Kidney epithelial cell (primary cell): ENCODE results near the gene AIF1L. TPM values are rescaled to one million over a fixed set of nuclear protein-coding genes. Genes with fewer than 3 reads are reported as not detected.

ENCODE experiments used
- DNase-seq: peaks from one replicate; pipeline ENCODE4 v3.0.0-alpha.2; 2010; ENCODE audit warnings: low read depth
- H3K27me3 ChIP-seq: 2 replicates; pipeline ENCODE4 v1.6.0; 2011; ENCODE audit warnings: low read length; ENCODE audit not compliant: control insufficient read depth, insufficient read depth
- H3K36me3 ChIP-seq: 2 replicates; pipeline ENCODE4 v1.5.1; 2011; ENCODE audit warnings: low read length; ENCODE audit not compliant: control insufficient read depth, insufficient read depth
- H3K4me3 ChIP-seq: 2 replicates; pipeline ENCODE4 v1.5.1; 2011; ENCODE audit warnings: low read depth, mild to moderate bottlenecking, control low read depth, low read length
- total RNA-seq: library from RNA; depleted of rRNA; stranded (reverse); fragments of >200 nt; gene quantifications from 2 replicates; pipeline ENCODE4 v1.2.3, GENCODE V29; 2015
- TF ChIP-seq, protein P1 (sequence below): IDR thresholded peaks from 2 replicates; pipeline ENCODE4 v1.5.1; 2011; ENCODE audit warnings: mild to moderate bottlenecking, moderate library complexity, low read length, control low read depth, inconsistent platforms; ENCODE audit not compliant: insufficient read depth, poor library complexity, severe bottlenecking

AIF1L gene
- total RNA-seq, 1 donor from 2014 or later: 58.4 TPM

DNA sequence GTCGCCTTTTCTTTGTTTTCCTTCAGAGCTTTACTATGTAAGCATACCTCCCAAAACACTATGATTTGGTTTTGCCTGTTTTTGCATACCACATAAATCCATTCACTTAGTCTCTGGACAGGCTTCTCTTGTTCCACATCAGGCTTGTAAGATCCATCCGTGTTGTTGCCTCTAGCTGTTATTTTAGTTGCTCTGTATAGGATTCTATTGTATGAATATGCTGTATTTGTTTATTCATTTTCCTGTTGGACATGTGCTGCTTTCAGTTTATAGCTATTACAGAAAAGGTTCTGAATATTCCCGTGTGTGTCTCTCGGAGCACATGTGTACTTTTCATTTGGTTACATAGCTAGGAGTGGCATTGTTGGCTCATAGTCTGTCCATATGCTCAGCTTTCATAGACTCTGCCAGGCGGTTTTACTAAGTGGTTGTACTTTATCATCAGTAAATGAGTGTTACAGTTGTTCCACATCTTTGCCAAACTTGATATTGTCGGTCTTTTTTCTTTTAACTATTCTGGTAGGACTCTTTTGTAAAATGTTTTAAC is 70.9 kb downstream of the AIF1L start:
- Histone ChIP-seq H3K36me3 (no peaks in the 10 kb centered on the region), H3K27me3 (no peaks in the 10 kb centered on the region), H3K4me3 (no peak overlapping the region)
- TF ChIP-seq, protein P1, sequence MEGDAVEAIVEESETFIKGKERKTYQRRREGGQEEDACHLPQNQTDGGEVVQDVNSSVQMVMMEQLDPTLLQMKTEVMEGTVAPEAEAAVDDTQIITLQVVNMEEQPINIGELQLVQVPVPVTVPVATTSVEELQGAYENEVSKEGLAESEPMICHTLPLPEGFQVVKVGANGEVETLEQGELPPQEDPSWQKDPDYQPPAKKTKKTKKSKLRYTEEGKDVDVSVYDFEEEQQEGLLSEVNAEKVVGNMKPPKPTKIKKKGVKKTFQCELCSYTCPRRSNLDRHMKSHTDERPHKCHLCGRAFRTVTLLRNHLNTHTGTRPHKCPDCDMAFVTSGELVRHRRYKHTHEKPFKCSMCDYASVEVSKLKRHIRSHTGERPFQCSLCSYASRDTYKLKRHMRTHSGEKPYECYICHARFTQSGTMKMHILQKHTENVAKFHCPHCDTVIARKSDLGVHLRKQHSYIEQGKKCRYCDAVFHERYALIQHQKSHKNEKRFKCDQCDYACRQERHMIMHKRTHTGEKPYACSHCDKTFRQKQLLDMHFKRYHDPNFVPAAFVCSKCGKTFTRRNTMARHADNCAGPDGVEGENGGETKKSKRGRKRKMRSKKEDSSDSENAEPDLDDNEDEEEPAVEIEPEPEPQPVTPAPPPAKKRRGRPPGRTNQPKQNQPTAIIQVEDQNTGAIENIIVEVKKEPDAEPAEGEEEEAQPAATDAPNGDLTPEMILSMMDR: no peak
- DNase-seq: no peak

- no peaks in the 10 kb centered on the region for H3K36me3 ChIP-seq
- TF ChIP-seq, protein P1: no peak
- no peaks in the 10 kb centered on the region for H3K27me3 ChIP-seq
- no peak overlapping the region for H3K4me3 ChIP-seq
- no peak for DNase-seq
Observed at GRCh38 chr9:131167936-131168335, 71.6 kb downstream of the AIF1L start.

- no peak for DNase-seq
- Histone ChIP-seq H3K36me3 (no peaks in the 10 kb centered on the region), H3K27me3 (no peaks in the 10 kb centered on the region), H3K4me3 (no peak overlapping the region)
- TF ChIP-seq, protein P1: no peak
Observed at GRCh38 chr9:131169563-131170240, 73.4 kb downstream of the AIF1L start.

Other genes starting within 250 kb of the AIF1L start
- not detected in 2 replicates for gene QRFP, start 199.7 kb upstream of the AIF1L start, total RNA-seq
- 2.3 and 2.6 TPM in 2 replicates for gene FIBCD1, start 157.3 kb upstream of the AIF1L start, total RNA-seq
- 7.5 and 9.7 TPM in 2 replicates for gene LAMC3, start 87.4 kb upstream of the AIF1L start, total RNA-seq
- 30.5 and 31.8 TPM in 2 replicates for gene NUP214, start 29.1 kb downstream of the AIF1L start, total RNA-seq
- gene FAM78A, start 180.0 kb downstream of the AIF1L start, total RNA-seq: 1.0 and 1.9 TPM in 2 replicates
- gene PLPP7, start 193.2 kb downstream of the AIF1L start, total RNA-seq: 2.6 and 4.6 TPM in 2 replicates